ENCODE results near the gene PRRT2.
"Not testable (repeated sequence)": the region's sequence is repeated elsewhere in the genome, so short reads cannot be mapped to it uniquely, and the experiment has no call there.

The PRRT2 gene

GRCh38 chr16:29770250-29770929 lies 41.6 kb upstream of the PRRT2 start:
- DNase-seq (ENCODE audit: low read depth), result no peak
- TF ChIP-seq, protein P1, sequence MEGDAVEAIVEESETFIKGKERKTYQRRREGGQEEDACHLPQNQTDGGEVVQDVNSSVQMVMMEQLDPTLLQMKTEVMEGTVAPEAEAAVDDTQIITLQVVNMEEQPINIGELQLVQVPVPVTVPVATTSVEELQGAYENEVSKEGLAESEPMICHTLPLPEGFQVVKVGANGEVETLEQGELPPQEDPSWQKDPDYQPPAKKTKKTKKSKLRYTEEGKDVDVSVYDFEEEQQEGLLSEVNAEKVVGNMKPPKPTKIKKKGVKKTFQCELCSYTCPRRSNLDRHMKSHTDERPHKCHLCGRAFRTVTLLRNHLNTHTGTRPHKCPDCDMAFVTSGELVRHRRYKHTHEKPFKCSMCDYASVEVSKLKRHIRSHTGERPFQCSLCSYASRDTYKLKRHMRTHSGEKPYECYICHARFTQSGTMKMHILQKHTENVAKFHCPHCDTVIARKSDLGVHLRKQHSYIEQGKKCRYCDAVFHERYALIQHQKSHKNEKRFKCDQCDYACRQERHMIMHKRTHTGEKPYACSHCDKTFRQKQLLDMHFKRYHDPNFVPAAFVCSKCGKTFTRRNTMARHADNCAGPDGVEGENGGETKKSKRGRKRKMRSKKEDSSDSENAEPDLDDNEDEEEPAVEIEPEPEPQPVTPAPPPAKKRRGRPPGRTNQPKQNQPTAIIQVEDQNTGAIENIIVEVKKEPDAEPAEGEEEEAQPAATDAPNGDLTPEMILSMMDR (IDR thresholded peaks at IDR 0.05; ENCODE audit: insufficient read depth, low read depth, low read length, missing control alignments), result no peak

DNA sequence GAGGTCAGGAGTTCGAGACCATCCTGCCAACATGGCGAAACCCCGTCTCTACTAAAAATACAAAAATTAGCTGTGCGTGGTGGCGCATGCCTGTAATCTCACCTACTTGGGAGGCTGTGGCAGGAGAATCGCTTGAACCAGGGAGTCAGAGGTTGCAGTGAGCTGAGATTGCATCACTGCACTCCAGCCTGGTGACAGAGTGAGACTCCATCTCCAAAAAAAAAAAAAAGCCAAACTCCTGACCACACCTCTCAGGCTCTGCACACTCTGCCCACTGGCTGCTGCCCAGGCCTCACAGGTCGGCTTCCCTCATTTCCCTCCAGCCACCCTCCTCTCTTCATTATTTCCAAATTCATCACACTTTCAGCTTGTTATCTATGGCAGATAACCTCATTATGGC lies 39.7 kb upstream of the PRRT2 start:
- DNase-seq (ENCODE audit: low read depth); H3K4me3 ChIP-seq (ENCODE audit: low read length): not testable (repeated sequence)

More at GRCh38 chr16:29770250-29770929, 41.6 kb upstream of the PRRT2 start:
- no peak overlapping the region for H3K4me3 ChIP-seq (ENCODE audit: low read length)

DNA sequence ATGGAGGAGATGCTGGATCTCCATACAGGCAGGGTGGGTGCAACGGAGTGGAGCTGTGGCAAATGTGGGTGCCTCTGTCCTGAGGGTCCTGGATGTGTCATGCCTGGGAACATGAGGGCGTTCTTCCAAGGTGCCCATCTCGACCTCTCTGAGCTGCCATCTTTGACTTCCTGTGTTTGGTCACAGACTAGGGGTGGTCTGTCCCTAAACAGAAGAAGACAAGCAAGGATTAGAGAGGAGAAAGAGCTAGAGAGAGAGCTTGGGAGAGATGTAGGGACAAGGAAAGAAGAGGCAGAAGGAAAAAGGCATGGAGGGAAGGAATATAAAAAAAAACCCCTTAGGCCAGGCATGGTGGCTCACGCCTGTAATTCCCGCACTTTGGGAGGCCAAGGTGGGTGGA lies 37.3 kb upstream of the PRRT2 start:
- H3K4me3 ChIP-seq (ENCODE audit: low read length), result no peak overlapping the region
- no peak for DNase-seq (ENCODE audit: low read depth)
- TF ChIP-seq, protein P1 (IDR thresholded peaks at IDR 0.05; ENCODE audit: insufficient read depth, low read depth, low read length, missing control alignments), result no peak

DNA sequence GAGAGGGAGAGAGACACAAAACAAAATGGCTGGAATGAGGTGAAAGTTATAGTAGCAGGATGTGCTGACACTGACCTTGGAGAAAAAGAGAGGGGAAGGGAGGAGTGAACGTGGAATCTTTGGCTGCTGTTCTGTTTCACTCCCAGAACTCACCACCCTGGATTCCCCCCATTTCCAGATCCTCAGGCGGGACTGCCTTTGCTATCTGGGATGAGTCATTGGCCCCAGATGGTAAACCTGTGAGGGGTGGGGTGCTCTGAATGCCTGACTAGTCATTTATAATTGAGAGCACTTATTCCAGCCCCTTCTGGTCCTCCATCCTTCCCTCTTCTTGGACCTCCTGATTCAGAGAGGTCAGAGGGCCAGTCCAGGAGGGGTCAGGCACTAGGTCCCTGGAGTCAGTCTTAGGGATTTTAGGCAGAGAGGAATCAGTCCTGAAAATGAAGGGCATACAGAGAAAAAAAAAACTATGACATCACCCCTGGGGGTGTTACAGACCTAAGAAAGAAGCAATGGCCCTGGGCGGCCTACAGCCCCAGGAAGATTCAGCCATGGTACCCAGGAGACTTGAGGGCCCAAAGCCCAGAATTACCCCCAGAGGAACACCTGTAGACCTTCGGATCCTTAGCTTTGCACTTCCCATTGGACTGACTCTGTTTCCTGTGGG lies 36.1 kb upstream of the PRRT2 start:
- no peak overlapping the region for H3K4me3 ChIP-seq (ENCODE audit: low read length)
- peak; percentile 77 for DNase-seq (ENCODE audit: low read depth)
- TF ChIP-seq, protein P1 (IDR thresholded peaks at IDR 0.05; ENCODE audit: insufficient read depth, low read depth, low read length, missing control alignments), result no peak

GRCh38 chr16:29777576-29778350 lies 34.2 kb upstream of the PRRT2 start, which contains the start of gene ZG16:
ZG16 (plus strand) TSS chr16:29778256; CDS start chr16:29779267, 1,011 bp downstream.
- TF ChIP-seq, protein P1 (IDR thresholded peaks at IDR 0.05; ENCODE audit: insufficient read depth, low read depth, low read length, missing control alignments), result no peak
- H3K4me3 ChIP-seq (ENCODE audit: low read length), result no peak within 1 kb of the TSS
- peak; percentile 21 for DNase-seq (ENCODE audit: low read depth)

- peak; percentile 81 for DNase-seq (ENCODE audit: low read depth)
- TF ChIP-seq, protein P1 (IDR thresholded peaks at IDR 0.05; ENCODE audit: insufficient read depth, low read depth, low read length, missing control alignments), result no peak
- H3K4me3 ChIP-seq (ENCODE audit: low read length), result no peak overlapping the region
Observed at GRCh38 chr16:29779474-29779873, 32.5 kb upstream of the PRRT2 start.

- DNase-seq (ENCODE audit: low read depth), result peak; percentile 71
Observed at GRCh38 chr16:29783094-29783953, 28.7 kb upstream of the PRRT2 start.

More at GRCh38 chr16:29783094-29783953, 28.7 kb upstream of the PRRT2 start:
- not testable (repeated sequence) for H3K4me3 ChIP-seq (ENCODE audit: low read length)

All from epithelial cell of esophagus (primary cell).